NCI-H2107 treated with DMSO at 0.1 percent for 48 hours (cell line): ENCODE results near the gene RERE.

Experiments
- DNase-seq: peaks from one replicate; lab custom pipeline; 2025; ENCODE audit not compliant: unreplicated experiment; lab: John Stamatoyannopoulos, UW

RERE gene

GRCh38 chr1:8487249-8487648 is 330.2 kb downstream of the RERE start:
- DNase-seq: no peak

- no peak for DNase-seq
Measured at GRCh38 chr1:8486047-8486446, 331.4 kb downstream of the RERE start.

DNA sequence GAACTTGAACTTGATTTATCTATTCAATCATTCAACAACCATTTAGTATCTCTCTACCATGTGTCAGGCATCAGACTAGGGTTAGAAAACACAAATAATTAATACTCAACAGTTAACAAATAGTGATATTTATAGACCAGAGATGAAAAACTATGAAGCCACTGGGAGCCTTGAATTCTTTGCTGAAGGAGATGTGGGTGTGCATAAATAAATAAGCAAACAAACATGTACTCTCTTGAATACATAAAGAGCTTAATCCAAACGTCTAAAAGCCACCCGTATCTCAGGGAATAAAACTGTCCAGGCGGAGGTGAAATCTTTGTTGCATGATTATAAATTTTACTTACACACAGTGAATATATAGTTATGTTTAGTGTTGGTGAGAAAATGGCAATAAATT is 333.9 kb downstream of the RERE start:
- DNase-seq: no peak

GRCh38 chr1:8482979-8483381 is 334.5 kb downstream of the RERE start:
- no peak for DNase-seq

GRCh38 chr1:8481650-8482380 is 335.6 kb downstream of the RERE start:
- no peak for DNase-seq

- DNase-seq: no peak
Measured at GRCh38 chr1:8478566-8478965, 338.9 kb downstream of the RERE start.

- DNase-seq: no peak
Measured at GRCh38 chr1:8477983-8478362, 339.5 kb downstream of the RERE start.

DNA sequence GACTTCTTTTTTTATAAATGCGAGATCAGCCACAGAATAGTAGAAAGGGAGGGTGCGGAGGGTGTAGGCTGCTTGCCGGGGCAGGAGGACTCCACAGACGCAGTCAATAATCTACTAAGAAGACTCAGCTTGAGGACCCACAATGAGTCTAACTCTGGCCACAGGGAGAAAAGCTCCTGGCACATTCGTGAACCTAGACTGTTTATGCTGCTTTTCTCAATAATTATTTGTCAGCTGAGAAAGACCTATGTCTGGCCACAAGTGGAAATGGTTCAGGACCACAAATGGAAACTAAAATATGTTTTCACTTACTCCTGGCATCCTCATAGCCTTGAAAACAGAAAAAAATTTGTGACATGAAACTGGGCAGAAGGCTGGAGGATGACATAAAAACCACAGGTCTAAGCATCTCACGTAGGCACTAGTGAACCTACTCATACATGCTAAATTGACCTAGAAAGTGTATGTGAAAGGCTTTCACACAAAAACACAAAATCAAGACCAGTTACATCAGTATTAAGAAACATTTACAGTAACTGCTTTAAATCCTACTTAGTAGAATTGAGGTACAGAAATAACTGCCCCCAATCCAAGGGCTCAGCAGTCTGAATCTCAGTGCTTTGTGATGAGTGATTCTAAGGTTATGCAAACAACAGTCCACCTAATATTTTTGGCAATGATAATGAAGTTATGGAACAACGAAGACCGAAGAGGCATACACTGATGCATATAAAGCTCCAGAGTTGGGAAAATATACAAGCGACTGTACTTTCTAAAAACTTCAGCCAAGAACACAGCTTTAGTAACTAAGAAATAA is 340.1 kb downstream of the RERE start:
- no peak for DNase-seq

DNA sequence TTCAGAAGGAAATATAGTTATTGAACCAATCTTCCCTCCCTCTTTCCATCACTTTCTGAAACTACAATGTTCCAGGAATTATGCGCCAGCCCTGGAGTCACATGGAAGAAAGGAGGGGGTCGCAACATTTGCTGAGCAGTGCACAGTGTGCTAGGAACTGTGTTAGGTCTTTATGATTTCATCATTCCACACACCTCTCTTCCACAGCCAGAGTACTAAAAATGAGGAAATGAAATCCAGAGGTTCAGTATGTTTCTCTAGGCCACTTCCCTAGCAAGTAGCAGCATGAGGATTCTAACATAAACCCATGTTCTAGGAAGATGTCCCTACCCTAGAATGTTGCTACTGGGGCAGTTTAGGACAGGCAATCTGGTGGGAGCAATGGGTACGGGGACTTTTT is 341.4 kb downstream of the RERE start:
- no peak for DNase-seq

GRCh38 chr1:8474369-8474768 is 343.1 kb downstream of the RERE start:
- no peak for DNase-seq

DNA sequence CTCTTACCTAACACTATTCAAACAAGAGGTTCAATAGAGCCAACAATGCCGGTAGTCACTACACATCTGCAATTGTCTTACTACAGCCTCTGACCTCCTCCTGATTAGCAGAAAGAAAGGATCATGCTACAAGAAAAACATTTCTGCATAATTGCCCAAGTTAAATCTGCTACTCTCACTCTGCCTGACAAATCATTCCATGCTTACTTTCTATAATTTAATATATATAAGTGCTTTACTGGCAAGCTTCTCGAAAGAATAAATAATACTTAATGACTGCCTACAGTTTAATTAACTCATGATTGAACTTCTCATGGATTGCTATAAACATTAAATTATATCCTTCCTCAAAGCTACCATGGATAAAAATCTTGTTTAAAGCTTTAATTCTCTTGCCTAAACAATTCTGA is 343.5 kb downstream of the RERE start:
- DNase-seq: no peak

DNA sequence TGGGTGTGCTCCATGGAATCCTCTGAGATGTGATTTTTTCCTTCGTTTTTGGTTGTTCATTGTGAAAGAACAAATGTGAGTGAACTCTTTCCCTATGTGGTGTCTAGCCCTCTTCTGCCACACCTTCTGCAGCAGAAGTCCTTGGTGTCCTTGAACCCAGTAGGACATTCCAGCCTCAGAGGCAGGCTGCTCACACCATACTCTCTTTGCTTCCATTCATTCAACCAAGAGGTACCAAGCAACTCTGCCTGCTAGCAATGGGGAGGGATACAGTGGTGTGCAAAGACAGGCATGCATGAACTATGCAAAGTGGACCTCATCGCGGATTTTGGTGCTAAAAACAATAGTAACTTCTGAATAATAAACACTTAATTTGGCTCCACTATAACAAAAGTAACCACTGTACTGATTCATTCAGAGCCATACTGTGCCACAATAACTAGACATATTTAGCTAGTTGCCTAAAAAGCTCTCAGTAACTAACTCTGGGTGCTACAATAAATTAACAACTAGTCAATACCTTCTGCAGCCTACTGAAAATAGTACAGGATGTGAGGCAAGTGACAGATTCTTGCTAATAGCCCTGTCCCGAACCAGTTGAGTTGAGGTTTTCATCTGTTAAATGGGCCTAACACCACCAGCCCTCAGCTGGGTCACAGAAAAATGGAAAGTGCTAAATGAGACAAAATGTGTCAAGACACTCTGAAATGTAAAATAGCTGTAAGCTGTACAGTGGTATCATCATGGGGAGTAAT is 344.1 kb downstream of the RERE start:
- DNase-seq: no peak

GRCh38 chr1:8472668-8473067 is 344.8 kb downstream of the RERE start:
- no peak for DNase-seq

DNA sequence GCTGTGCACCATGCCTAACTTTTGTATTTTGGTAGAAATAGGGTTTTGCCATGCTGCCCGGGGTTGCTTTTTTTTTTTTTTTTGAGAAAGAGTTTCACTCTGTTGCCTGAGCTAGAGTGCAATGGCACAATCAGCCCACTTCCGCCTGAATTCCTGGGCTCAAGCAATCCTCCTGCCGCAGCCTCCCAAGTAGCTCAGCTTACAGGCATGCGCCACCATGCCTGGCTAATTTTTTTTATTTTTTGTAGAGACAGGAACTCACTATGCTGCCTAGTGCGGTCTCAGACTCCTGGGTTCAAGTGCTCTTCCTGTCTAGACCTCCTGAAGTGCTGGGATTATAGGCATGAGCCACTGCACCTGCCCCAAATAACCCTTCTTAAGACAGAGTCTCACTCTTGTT is 346.0 kb downstream of the RERE start:
- no peak for DNase-seq

GRCh38 chr1:8468751-8469150 is 348.7 kb downstream of the RERE start:
- no peak for DNase-seq

GRCh38 chr1:8467308-8467707 is 350.1 kb downstream of the RERE start:
- no peak for DNase-seq

- DNase-seq: no peak
Measured at GRCh38 chr1:8465692-8466091, 351.7 kb downstream of the RERE start.

DNA sequence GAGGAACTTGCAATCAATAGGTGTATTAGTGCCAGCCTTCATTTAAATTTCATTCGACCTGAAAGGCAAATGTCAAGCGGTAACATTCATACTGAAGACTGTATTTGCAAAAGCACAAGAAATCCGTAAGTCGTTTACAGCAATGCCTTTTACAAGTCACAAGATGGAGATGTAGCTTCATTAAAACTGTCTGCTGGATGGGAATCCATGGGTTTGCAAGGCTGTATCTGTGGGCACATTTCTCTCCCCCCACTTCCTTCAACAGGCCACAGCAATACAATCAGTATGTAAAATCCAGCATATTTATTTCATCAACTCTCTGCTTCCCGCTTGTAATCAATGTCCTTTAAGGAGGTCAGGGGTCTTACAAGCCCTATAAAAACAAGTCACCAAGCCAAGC is 352.4 kb downstream of the RERE start:
- DNase-seq: no peak

GRCh38 chr1:8464377-8464776 is 353.1 kb downstream of the RERE start:
- DNase-seq: no peak

DNA sequence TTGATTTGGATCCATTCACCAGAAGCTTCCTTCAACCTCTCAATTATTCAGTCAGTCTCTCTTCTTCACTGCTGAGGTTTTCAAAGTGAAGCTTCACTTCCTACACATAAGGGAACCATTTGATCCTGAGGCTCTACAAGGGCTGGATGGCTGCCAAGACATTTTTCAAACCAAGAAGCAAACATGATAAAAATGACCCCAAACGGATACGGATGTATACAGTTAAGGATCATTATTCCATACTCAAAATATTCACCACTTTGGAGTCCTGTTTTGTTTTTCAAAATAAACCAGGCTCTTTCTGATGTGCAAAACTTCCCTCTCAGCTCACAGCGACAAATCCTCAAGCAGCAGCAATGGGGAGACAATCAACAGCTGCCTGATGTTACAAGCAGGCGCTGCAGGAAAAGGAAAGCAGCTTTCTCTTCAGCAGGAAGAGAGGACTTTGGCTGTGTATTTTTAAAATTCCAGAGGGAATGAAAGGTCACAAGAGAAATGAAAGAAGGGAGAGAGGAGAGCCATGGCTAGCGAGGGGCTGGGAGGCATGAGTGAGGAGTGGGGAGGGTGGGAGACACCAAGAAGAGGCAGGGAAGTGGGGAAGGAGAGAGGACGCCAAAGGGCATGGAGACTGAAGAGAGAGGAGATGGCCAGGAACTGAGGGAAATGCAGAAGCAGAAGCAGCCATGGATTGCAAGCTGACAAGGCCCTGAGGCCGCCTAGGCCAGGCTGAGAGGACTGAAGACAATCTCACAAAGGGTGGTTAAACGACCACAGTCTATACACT is 354.1 kb downstream of the RERE start:
- no peak for DNase-seq

GRCh38 chr1:8462371-8462892 is 355.0 kb downstream of the RERE start:
- no peak for DNase-seq
